GM21381 (cell line): ENCODE measurements around the gene WDR91.

Experiments
- ATAC-seq: cut with Tn5 transposase; IDR thresholded peaks from one replicate; pipeline ENCODE4 v1.9.1; 2021; ENCODE audit warnings: mild to moderate bottlenecking, moderate library complexity; ENCODE audit not compliant: unreplicated experiment

WDR91 gene

DNA sequence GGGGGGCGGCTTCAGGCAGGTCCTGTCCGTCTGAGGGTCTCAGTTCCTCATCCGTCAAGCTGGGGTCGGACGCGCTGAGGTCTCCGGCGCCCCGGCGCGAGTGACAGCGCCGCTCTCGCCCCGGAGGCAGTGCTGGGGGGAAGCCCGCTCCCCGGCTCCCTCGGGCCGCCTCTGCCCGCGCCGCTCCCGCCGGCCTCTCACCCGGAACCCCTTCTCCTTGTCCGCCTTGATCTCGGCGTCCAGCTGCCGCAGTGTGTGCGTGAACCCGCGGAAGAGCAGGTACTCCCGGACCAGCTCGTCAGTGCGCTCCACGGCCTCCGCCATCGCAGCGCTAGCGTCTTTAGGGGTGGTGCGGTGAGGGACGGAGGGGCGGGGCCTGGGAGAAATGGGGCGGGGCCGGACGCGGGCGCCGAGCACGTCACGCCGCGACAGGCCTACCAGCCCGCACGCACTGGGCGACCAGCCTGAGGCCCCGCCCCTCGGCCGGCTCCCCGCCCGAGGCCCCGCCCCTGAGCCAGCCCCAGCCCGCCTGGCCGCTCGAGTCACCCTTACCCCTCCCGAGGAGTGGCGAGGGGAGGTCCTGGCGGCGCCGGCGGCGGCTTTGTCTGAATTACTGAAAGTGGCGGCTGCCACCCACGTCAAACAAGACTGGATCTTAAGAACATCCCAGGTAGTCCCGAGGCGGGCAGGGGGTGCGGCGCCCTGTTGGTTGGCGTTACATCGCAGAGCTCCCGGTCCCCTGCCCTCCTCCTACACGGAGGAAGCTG is at the start of gene WDR91:
TSS of gene WDR91 (minus strand) at position 348 of the 767 bp plus-strand sequence. CDS start at position 324, 24 bp downstream.
- ATAC-seq, result peak; percentile 71

DNA sequence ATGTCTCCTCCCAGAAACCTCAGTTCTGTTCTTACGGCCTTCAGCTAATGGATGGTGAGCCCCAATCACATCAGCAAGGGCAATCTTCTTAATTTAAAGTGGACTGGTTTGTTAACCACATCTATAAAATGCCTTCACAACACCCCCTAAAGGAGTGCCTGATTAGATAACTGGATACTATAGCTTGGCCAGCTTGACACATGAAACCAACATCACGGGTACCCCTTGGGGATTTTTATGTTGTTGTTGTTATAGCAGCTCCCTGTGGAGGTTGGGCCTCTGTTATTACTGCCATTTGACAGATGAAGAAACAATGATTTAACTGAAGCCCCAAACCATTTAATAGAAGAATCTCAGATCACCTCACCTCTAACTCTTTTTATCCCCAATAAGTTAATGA is 49.1 kb upstream of the WDR91 start:
- no peak for ATAC-seq

DNA sequence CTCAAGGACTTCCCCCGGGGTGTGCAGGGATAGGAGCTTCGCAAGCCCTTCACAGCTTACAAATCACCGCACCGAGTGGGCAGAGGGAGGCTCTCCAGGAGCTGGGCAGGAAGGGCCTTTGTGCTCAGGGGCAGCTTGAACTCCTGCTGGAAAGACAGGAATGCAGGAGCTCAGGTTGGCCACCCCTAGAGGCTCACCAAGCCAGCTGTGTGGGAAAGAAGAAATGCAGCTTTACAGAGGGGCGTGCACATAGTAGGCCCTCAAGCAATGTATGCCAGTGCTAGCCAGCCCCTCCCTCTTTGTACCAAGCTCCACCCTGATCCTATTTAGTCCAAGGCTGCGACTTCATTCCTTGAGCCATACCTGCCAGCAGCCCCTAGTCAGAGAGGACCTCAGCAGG is 48.4 kb upstream of the WDR91 start:
- ATAC-seq, result no peak

DNA sequence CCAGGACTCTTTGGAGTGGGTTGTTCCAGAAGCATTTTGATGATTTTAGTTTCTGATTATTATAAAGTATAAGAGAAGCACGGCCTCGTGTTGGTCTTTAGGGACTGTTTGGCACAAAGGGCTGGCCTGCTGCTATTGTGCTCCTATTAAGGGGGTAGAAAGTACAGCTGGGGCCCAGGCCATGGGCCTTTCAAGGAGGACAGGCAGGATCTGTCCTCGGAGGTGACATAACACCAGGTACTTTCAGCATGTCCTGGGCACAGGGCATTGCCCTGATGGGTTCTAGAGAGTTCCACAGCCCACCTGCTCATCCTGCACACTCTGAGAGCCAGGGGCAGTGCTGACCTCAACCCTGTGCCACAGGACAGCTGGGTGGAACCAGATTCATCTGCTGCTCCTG is 47.3 kb upstream of the WDR91 start:
- no peak for ATAC-seq

DNA sequence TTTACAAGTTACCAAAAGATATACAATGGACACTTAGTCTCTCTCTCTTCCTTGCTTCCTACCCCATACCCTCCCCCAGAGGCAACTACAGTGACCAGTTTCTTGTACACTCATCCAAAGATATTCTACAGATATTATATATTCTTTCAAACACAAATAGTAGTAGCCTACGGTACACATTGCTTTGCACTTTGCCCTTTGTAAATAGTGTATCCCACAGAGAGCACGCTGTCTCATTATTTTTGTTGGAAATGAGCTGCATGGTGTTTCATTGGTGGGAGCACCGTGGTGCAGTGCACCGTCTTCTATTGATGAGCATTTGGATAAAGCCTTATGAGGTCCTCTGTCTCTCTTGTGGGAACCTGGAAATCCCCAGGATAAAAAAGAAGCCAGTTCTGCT is 46.5 kb upstream of the WDR91 start:
- no peak for ATAC-seq

DNA sequence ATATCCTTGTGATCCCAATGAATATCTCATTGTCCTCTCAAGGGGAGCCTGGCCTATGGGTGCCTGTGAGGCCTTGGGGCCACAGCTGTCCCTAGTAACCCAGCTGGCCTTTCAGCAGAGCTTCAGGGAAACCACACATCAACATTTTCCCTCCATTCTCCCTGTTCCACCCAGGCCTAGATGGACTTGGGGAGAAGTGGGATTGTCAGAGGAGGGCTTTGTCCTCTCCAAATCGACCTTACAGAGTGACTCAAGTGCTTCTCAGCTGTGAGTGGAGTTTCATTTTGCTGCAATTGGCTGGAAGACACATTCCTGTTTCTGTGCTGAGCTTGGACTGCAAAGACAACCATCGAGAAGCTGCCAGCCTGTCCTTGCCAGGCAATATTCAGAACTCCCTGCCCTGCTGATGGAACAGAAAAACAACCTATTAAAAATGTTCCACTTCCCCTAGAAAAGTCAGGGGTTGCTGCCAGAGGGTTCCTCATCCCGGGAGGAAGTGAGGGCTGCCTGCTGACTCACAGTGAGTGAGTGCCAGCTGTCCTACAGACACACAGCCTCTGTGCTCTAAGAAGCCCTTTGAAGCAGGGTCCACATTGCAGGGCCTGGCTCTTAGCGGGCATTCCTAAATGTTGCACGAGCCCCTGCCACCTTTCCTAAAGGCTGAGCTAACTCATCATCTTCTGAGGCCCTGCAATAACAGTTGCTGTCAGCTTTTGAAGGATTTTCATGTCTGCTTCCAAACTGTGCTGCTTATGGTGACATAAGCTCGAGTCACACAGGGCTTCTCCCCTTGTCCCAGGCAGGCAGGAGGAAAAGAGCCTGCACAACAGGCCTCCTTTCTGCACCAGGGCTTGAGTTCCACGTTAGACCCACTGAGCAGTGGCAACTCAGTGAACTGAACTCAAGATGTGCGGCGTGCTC is 42.8 kb upstream of the WDR91 start:
- ATAC-seq, result no peak

DNA sequence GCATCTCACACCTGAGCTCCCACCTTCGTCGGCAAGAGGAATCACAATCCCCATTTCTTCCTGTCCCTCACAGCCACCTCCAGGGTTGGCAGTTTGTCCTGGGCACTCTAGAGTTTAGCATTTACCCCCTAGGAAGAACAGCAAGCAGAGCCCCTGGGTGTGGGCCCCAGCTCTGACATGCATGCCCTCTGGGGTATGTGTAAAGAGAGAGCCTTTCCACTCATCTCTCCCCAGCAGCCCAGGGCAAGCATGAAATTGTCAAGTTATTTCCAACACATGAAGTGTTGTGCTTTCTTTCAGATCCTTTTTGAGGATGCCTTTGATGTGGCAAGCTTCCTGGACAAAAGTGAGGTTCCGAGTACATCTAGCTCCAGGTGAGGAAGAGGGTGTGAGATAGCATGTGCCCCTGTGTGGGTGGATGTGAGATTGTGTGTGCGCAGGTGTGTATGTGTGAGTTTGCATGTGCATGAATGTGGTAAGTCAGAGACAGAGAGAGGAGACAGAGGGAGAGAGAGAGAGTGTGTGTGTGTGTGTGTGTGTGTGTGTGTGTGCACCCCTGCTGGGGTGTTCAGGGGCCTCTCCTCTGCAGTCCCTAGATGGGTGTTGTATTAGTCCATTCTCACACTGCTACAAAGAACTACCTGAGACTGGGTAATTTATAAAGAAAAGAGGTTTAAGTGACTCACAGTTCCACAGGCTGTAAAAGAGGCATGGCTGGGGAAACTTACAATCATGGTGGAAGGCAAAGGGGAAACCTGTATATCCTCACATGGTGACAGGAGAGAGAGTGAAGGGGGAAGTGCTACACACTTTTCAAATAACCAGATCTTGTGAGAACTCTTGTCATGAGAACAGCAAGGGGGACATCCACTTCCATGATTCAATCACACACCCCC is 40.4 kb upstream of the WDR91 start:
- ATAC-seq, result no peak

- no peak for ATAC-seq
These were observed 37.2 kb upstream of the WDR91 start for GRCh38 chr7:135248546-135248945.

DNA sequence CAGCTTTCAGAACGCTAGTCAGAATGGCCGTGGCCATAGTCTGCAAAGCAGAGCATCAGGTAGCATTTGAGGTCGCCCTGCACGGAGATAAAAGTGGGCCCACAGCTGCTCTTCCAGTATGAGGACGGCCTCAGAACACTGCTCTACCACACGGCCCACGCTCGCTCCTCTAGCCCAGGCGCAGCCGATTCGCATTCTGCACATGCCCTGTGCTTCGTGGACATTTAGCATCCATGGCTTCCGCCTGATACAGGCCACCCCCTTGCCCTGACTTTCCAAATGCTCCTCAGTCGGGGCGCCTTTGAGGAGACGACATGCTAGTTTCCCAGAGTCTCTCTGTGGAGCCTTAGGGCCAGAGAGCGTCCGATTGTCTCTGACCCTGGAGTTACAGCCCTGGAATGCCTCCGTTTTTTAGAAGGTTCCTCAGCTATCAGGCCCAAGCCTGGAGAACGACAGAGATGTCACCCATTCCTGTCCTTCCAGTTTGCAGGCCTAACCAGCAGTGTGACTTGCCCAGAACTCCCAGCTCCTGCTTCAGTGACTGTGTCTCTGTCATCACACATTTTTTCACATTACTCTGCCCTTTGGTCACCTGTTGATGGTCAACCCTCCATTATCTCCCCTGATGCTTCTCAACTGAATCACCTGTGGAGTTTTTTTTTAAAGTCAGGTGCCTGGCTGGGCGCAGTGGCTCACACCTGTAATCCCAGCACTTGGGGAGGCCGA is 36.6 kb upstream of the WDR91 start:
- no peak for ATAC-seq

DNA sequence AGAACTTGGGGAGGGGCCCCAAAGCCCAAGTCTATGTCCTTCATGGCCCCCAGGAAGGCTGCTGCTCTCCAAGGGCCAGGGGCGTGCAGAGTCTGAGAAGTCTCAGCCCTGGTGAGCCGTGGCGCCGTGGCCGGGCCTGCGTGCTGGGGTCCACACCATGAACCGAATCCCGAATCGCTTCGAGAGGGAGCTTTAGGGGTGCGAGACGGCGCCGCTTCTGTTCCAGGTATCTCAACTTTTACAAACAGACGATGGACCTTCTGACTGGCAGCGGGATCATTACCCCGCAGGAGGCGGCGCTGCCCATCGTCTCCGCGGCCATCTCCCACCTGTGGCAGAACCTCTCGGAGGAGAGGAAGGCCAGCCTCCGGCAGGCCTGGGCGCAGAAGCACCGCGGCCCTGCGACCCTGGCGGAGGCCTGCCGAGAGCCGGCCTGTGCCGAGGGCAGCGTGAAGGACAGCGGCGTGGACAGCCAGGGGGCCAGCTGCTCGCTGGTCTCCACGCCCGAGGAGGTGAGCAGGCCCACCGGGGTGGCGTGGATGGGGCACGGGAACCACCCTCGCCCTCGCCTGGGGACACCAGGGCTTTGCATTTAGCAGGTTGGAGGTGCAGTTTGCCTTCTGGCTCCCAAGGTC is 35.0 kb upstream of the WDR91 start:
- no peak for ATAC-seq

DNA sequence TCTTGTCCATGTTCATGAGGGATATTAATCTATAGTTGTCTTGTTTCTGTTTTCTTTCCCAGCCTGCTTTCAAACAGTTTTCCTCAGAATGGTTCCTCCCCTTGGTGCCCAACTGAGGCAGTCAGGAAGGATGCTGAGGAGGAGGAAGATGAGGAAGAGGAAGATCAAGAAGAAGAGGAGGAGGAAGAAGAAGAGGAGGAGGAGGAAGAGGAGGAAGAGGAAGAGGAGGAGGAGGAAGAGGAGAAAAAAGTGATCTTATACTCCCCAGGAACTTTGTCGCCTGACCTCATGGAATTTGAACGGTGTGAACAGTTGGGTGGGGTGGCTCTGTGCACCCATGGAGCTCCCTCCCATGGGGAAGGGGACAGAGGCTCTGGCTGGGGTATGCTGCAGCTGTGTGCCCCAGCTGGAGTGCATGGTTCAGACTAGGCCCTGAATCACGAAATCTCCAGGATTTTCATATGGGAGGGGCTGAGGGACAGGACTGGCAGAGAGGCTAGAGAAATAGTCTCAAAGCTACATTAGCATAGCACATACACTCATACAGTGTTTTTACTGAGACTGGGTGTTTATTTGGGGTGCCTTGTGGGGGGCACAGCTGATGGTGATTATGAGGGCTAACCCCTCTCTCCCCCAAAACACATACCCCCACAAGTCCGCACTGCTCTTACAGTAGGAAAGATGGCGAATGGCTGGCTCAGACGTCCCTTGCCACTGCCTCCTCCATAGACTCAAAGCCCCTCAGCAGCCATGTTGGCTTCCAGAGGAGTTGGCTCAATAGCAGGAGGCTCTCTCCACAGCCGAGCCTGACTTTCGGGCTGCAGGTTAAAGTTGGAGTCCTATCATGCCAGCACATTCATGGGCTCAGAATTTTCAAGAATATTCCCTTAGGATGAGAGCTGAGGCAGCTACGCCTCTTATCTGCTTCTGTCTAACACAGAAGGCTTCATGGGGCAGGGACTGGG is 34.2 kb upstream of the WDR91 start:
- no peak for ATAC-seq

- no peak for ATAC-seq
These were observed 30.9 kb upstream of the WDR91 start for GRCh38 chr7:135242096-135242684.

DNA sequence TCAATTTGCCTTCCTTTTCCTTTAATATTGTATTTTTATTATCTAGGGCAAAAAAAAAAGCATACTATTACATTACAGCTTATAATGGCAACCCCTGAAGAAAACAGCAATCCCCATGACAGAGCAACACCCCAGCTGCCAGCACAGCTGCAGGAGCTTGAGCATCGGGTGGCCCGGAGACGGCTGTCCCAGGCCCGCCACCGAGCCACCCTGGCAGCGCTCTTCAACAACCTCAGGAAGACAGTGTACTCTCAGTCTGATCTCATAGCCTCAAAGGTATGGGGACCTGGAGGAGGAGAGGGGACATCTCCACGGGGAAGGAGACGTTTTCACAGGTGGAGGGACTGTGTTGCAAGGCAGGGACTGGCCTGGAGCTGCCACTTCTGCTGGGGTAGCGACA is 29.1 kb upstream of the WDR91 start:
- ATAC-seq, result no peak

DNA sequence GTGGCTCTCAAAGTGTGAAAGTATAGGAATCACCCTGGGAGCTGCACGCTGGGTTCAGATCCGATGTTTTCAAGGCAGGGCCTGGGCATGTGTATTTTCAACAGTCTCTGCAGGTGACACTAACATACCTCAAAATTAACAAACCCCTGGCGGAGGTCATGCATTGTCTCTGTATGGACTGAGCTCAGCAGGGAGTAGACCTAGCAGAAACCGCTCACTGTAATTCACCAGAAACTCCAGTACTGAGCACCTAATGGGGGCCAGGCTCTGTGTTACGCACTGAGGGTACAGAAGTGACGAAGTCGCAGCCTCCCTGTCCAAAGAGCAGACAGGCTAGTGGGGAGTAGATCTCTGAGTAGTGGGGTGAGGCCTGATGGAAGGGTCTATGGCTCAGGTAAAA is 27.9 kb upstream of the WDR91 start:
- no peak for ATAC-seq

GRCh38 chr7:135238112-135238744 is 26.9 kb upstream of the WDR91 start:
- ATAC-seq, result no peak

GRCh38 chr7:135236727-135237126 is 25.4 kb upstream of the WDR91 start:
- ATAC-seq, result peak; percentile 90

GRCh38 chr7:135235841-135236240 is 24.5 kb upstream of the WDR91 start:
- ATAC-seq, result no peak

DNA sequence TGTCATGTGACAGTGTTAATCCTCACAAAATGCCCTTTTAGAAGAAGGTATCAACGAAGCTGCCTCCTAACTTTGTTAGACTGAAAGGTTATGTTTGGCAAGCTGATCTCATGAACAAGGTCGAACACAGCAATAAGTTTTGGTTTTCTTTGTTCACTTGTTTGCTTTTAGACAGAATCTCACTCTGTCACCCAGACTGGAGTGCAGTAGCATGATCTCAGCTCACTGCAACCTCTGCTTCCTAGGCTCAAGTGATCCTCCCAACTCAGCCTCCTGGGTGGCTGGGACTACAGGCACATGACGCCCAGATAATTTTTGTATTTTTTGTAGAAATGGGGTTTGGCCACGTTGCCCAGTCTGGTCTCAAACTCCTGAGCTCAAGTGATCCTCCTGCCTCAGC is 23.4 kb upstream of the WDR91 start:
- no peak for ATAC-seq
